ENCODE results near the gene ZCCHC24.

- TF ChIP-seq CTCF (IDR thresholded peaks at IDR 0.05; ENCODE audit: low read depth, low read length, missing input control): no peak
- TF ChIP-seq ATF3 (IDR thresholded peaks at IDR 0.05): no peak
- no peak for TF ChIP-seq RAD21 (IDR thresholded peaks at IDR 0.05)
- TF ChIP-seq TAF1 (conservative IDR thresholded peaks at IDR 0.05): no peak
- TF ChIP-seq ZBTB33 (IDR thresholded peaks at IDR 0.05): no peak
- no peak for TF ChIP-seq FOXA1 (IDR thresholded peaks at IDR 0.05)
- TF ChIP-seq EGR1 (IDR thresholded peaks at IDR 0.05; ENCODE audit: low read depth in 2 of 2): no peak
- TF ChIP-seq REST (IDR thresholded peaks at IDR 0.05): no peak
- no peak for TF ChIP-seq NR2F2 (IDR thresholded peaks at IDR 0.05)
Measured at GRCh38 chr10:79355420-79356017, 89.9 kb downstream of the ZCCHC24 start.

All from liver (tissue), 3 donors.